Measurements from ENCODE around the gene JAK2. TPM values are rescaled to one million over a fixed set of nuclear protein-coding genes. Genes with fewer than 3 reads are reported as not detected.

Gene JAK2
- 8.6 and 11.3 TPM in 2 replicates for total RNA-seq

DNA sequence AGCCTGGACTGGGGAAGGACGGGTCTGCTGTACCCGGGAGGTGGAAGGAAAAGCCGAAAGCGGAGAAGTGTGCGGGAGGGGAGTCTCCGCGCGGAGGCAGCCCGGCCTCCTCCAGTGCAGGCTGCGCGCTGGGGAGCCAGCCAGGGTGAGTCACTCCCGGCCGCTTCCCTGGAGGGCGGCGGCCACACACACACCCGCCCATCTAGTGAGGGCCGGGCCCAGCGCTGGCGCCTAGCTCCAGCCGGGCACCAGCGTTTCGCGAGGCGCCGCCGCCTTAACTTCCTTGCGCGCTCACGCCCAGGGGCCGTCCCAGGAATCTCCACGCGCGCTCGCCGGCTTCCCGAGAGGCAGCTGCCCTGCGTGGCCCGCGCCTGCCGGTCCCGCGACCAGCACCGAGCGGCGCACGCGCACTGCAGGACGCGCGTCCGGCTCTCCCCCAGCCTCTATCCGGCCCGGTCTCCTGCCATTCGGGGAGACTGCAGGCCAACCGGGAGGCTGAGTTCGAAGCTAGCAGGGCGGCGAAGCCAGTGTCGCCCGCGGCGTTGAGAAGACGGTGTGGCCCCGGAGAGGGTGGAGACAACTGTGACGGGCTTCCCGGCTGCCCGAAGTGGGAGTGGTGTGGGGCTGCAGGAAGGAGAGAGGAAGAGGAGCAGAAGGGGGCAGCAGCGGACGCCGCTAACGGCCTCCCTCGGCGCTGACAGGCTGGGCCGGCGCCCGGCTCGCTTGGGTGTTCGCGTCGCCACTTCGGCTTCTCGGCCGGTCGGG, at the start of gene JAK2:
TSS of gene JAK2 (plus strand) at position 652 of the 765 bp plus-strand sequence. CDS start 36,716 bp downstream, outside the sequence.

Other genes starting within 250 kb of the JAK2 start
- 75.3 and 75.5 TPM in 2 replicates for gene AK3, start 244.1 kb upstream of the JAK2 start, total RNA-seq
- gene RCL1, start 192.3 kb upstream of the JAK2 start, total RNA-seq: 7.2 and 7.6 TPM in 2 replicates
- not detected in 2 replicates for gene INSL6, start 200.4 kb downstream of the JAK2 start, total RNA-seq
- gene INSL4, start 246.1 kb downstream of the JAK2 start, total RNA-seq: not detected in 2 replicates